ENCODE results near the gene TANK. TPM values are rescaled to one million over a fixed set of nuclear protein-coding genes. Genes with fewer than 3 reads are reported as not detected.
A peak's percentile ranks its signal among the peaks of the same experiment; 100 is the strongest.

Gene TANK
- total and polyA plus RNA-seq, 2 donors (not counting 1 experiment from before 2014, with no cell fraction given) = 96.4 to 104 TPM

DNA sequence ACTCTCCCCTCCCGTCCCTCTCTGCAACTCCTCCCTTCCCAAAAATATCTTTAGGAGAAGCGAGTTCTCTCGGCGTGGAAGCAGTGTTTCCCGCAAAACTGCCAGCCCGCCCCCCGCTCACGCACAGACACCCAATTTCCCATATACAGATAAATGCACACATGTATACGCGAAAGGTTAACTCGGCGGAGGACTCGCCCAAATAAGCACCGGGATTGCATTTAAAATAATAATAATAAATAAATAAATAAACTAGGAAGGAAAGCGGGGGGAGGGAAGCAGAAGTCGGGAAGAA lies 78.0 kb downstream of the TANK start:
- Histone ChIP-seq H4K20me1 (ENCODE audit: control insufficient read depth, extremely low read depth, insufficient read depth, low read length) (no peaks in the 10 kb centered on the region), H3K27me3 (ENCODE audit: control insufficient read depth, insufficient read depth, low read length) (no peaks in the 10 kb centered on the region), H3K36me3 (ENCODE audit: control insufficient read depth, insufficient read depth, low read length) (peaks cover 2% of the 10 kb centered on the region), H3K4me2 (ENCODE audit: extremely low read depth, insufficient read depth, low read length) (peak overlapping the region; percentile 99), H3K9me3 (ENCODE audit: control insufficient read depth, insufficient read depth, low read depth, low read length) (no peaks in the 10 kb centered on the region), H3K79me2 (ENCODE audit: control insufficient read depth, insufficient read depth, low read length) (no peaks in the 10 kb centered on the region), H2AFZ (ENCODE audit: low read length) (peak overlapping the region; percentile 84), H3K27ac (ENCODE audit: insufficient read depth, low read length) (no peak overlapping the region), H3K4me1 (ENCODE audit: control insufficient read depth, extremely low read depth, insufficient read depth, low read length) (peaks cover 3% of the 10 kb centered on the region), H3K9ac (ENCODE audit: insufficient read depth, low read length) (peak overlapping the region; percentile 46), H3K4me3 (replicated peaks in 1 of 4; ENCODE audit: control extremely low read depth in 1 of 4, insufficient read depth in 1 of 4, low read depth in 3 of 4, low read length in 4 of 4) (peak overlapping the region; percentile 38 to 78 (median 60))
- TF ChIP-seq, protein P1, sequence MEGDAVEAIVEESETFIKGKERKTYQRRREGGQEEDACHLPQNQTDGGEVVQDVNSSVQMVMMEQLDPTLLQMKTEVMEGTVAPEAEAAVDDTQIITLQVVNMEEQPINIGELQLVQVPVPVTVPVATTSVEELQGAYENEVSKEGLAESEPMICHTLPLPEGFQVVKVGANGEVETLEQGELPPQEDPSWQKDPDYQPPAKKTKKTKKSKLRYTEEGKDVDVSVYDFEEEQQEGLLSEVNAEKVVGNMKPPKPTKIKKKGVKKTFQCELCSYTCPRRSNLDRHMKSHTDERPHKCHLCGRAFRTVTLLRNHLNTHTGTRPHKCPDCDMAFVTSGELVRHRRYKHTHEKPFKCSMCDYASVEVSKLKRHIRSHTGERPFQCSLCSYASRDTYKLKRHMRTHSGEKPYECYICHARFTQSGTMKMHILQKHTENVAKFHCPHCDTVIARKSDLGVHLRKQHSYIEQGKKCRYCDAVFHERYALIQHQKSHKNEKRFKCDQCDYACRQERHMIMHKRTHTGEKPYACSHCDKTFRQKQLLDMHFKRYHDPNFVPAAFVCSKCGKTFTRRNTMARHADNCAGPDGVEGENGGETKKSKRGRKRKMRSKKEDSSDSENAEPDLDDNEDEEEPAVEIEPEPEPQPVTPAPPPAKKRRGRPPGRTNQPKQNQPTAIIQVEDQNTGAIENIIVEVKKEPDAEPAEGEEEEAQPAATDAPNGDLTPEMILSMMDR (conservative IDR thresholded peaks at IDR 0.05 in 1 of 2, IDR thresholded peaks at IDR 0.05 in 1 of 2; ENCODE audit: low read depth in 1 of 2, low read length in 2 of 2) = no peak
- no peak for TF ChIP-seq EZH2 (IDR thresholded peaks at IDR 0.05; ENCODE audit: low read length, missing control alignments)
- no peak for DNase-seq (ENCODE audit: low read depth in 2 of 2)

DNA sequence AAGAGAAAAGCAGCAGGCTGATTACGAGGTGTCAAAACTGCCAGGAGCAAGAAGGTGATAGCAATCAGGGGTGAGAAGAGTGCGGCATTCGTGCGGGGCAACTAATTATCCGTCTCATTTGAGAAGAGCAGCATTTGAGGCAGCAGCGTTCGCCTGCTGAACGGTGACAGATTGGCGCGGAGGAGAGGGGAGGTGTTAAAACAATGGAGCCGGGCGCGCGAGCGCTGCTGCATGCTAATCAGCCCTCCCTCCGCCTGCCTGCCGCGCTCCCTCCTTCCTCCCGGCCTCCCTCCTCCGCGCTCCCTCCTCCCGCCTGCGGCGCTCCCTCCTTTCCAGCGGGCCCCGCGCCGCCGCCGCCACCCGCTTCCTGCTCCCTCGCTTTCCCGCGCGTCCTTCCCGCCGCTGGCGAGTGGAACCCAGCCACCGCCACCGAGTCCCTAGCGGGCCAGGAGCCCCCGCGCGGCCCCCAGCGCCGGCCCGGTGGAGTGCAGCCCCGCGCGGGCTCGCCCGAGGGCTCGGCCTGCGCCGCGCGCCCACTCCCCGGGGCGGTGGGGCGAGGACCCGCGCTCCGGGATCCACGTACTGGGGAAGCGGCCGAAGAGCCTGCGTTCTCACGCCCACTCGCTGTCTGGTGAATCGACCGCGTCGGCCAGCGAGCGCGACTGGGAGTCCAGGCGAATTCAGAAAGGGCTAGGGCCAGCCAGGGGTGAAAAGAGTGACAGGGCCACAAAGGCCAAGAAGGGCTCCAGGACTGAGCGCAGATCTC lies 78.5 kb downstream of the TANK start:
- H4K20me1 ChIP-seq (ENCODE audit: control insufficient read depth, extremely low read depth, insufficient read depth, low read length) = no peaks in the 10 kb centered on the region
- H3K9me3 ChIP-seq (ENCODE audit: control insufficient read depth, insufficient read depth, low read depth, low read length) = no peaks in the 10 kb centered on the region
- peaks cover 3% of the 10 kb centered on the region for H3K4me1 ChIP-seq (ENCODE audit: control insufficient read depth, extremely low read depth, insufficient read depth, low read length)
- H3K79me2 ChIP-seq (ENCODE audit: control insufficient read depth, insufficient read depth, low read length) = no peaks in the 10 kb centered on the region
- H2AFZ ChIP-seq (ENCODE audit: low read length) = peak overlapping the region; percentile 84
- H3K4me3 ChIP-seq (replicated peaks in 1 of 4; ENCODE audit: control extremely low read depth in 1 of 4, insufficient read depth in 1 of 4, low read depth in 3 of 4, low read length in 4 of 4) = peak overlapping the region; percentile 38 to 78 (median 60)
- TF ChIP-seq, protein P1 (conservative IDR thresholded peaks at IDR 0.05 in 1 of 2, IDR thresholded peaks at IDR 0.05 in 1 of 2; ENCODE audit: low read depth in 1 of 2, low read length in 2 of 2) = no peak
- no peak for TF ChIP-seq EZH2 (IDR thresholded peaks at IDR 0.05; ENCODE audit: low read length, missing control alignments)
- peak; percentile 39 to 66 for DNase-seq (ENCODE audit: low read depth in 2 of 2)
- H3K4me2 ChIP-seq (ENCODE audit: extremely low read depth, insufficient read depth, low read length) = peak overlapping the region; percentile 99
- peak overlapping the region; percentile 46 for H3K9ac ChIP-seq (ENCODE audit: insufficient read depth, low read length)
- H3K27me3 ChIP-seq (ENCODE audit: control insufficient read depth, insufficient read depth, low read length) = no peaks in the 10 kb centered on the region
- H3K27ac ChIP-seq (ENCODE audit: insufficient read depth, low read length) = no peak overlapping the region
- H3K36me3 ChIP-seq (ENCODE audit: control insufficient read depth, insufficient read depth, low read length) = peaks cover 2% of the 10 kb centered on the region

DNA sequence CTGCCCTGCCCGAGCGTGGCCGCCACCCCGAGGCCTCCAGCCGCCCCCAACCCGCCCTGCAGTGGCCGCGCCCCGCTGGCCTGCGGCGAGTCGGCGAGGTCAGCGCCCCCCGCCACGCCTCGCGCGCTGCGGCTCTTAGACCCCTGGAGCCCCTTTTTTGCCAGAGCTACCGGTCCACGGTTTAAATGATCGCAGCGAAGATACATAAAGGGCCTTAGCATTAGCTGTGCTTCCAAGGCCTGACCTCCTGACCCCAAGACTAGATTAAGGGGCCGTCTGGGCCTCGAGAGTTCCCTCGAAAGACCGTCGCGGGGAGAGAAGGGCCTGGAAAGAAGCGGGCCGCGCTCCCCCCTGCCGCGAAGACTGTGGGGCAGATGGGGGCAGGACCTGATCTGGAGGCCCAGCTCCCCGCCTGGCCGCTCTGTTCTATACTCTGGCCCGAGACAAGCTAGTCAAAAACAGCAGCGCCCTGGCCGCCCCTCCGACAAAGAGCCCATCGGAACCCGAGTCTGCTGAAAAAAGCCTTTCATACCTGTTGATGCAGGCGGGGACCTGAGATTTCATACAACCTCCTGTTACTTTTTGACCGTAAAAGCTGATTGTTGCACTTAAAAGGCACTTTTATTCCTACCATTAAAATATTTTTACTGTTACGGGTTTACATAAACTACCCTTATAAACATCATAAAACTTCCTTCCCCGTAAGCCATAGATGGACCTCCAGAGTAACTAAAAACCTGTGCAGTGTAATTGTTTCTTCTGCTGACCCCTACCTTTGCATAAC lies 79.3 kb downstream of the TANK start:
- H3K27ac ChIP-seq (ENCODE audit: insufficient read depth, low read length) = no peak overlapping the region
- TF ChIP-seq, protein P1 (conservative IDR thresholded peaks at IDR 0.05 in 1 of 2, IDR thresholded peaks at IDR 0.05 in 1 of 2; ENCODE audit: low read depth in 1 of 2, low read length in 2 of 2) = no peak
- TF ChIP-seq EZH2 (IDR thresholded peaks at IDR 0.05; ENCODE audit: low read length, missing control alignments) = no peak
- peaks cover 3% of the 10 kb centered on the region for H3K4me1 ChIP-seq (ENCODE audit: control insufficient read depth, extremely low read depth, insufficient read depth, low read length)
- no peak overlapping the region for H3K4me2 ChIP-seq (ENCODE audit: extremely low read depth, insufficient read depth, low read length)
- H4K20me1 ChIP-seq (ENCODE audit: control insufficient read depth, extremely low read depth, insufficient read depth, low read length) = no peaks in the 10 kb centered on the region
- H2AFZ ChIP-seq (ENCODE audit: low read length) = no peak overlapping the region
- no peak overlapping the region for H3K4me3 ChIP-seq (replicated peaks in 1 of 4; ENCODE audit: control extremely low read depth in 1 of 4, insufficient read depth in 1 of 4, low read depth in 3 of 4, low read length in 4 of 4)
- H3K79me2 ChIP-seq (ENCODE audit: control insufficient read depth, insufficient read depth, low read length) = no peaks in the 10 kb centered on the region
- DNase-seq (ENCODE audit: low read depth in 2 of 2) = no peak
- peaks cover 2% of the 10 kb centered on the region for H3K36me3 ChIP-seq (ENCODE audit: control insufficient read depth, insufficient read depth, low read length)
- no peaks in the 10 kb centered on the region for H3K27me3 ChIP-seq (ENCODE audit: control insufficient read depth, insufficient read depth, low read length)
- H3K9ac ChIP-seq (ENCODE audit: insufficient read depth, low read length) = no peak overlapping the region
- no peaks in the 10 kb centered on the region for H3K9me3 ChIP-seq (ENCODE audit: control insufficient read depth, insufficient read depth, low read depth, low read length)

All from fibroblast of lung (primary cell).